Measurements from ENCODE around the gene LEO1. TPM values are rescaled to one million over a fixed set of nuclear protein-coding genes. Genes with fewer than 3 reads are reported as not detected.
"Not testable (repeated sequence)": the region's sequence is repeated elsewhere in the genome, so short reads cannot be mapped to it uniquely, and the experiment has no call there.

Gene LEO1
- total RNA-seq, 2 donors from 2014 or later, result 5.7 to 9.9 TPM

DNA sequence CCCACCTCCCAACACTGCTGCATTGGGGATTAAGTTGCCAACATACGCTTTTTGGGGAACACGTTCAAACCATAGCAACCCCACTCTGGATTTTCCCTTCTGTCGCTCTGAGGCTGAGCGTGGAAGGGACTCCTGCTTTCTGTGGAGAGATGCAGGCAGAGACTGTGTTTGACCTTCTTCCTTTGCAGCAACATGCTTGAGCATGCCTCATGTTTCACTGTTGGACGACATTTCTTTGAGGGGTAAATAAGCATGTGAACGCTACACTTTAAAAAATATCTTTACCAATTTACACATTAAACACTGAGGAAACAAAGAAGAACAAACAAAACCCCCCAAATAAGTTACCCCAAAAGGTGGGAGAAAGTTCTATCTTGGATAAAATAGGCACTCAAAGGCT is 33.2 kb upstream of the LEO1 start:
- 87 to 92% methylated on average over 6 of the region's 6 CpGs for WGBS, 2 donors
- H3K4me1 ChIP-seq, result peaks cover 6% of the 10 kb centered on the region
- TF ChIP-seq, protein P1, sequence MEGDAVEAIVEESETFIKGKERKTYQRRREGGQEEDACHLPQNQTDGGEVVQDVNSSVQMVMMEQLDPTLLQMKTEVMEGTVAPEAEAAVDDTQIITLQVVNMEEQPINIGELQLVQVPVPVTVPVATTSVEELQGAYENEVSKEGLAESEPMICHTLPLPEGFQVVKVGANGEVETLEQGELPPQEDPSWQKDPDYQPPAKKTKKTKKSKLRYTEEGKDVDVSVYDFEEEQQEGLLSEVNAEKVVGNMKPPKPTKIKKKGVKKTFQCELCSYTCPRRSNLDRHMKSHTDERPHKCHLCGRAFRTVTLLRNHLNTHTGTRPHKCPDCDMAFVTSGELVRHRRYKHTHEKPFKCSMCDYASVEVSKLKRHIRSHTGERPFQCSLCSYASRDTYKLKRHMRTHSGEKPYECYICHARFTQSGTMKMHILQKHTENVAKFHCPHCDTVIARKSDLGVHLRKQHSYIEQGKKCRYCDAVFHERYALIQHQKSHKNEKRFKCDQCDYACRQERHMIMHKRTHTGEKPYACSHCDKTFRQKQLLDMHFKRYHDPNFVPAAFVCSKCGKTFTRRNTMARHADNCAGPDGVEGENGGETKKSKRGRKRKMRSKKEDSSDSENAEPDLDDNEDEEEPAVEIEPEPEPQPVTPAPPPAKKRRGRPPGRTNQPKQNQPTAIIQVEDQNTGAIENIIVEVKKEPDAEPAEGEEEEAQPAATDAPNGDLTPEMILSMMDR (IDR thresholded peaks at IDR 0.05), result no peak
- no peak for TF ChIP-seq POLR2A (IDR thresholded peaks at IDR 0.05)
- H3K9me3 ChIP-seq, result no peaks in the 10 kb centered on the region
- no peak for ATAC-seq
- H3K4me3 ChIP-seq, result no peak overlapping the region
- DNase-seq, result no peak
- H3K27me3 ChIP-seq, result no peaks in the 10 kb centered on the region
- intact Hi-C loops (cut with DNase I), result no loop called here
- no peaks in the 10 kb centered on the region for H3K36me3 ChIP-seq (replicated peaks in 1 of 2; ENCODE audit: insufficient read depth in 1 of 2, low read depth in 2 of 2)
- no peak overlapping the region for H3K27ac ChIP-seq

DNA sequence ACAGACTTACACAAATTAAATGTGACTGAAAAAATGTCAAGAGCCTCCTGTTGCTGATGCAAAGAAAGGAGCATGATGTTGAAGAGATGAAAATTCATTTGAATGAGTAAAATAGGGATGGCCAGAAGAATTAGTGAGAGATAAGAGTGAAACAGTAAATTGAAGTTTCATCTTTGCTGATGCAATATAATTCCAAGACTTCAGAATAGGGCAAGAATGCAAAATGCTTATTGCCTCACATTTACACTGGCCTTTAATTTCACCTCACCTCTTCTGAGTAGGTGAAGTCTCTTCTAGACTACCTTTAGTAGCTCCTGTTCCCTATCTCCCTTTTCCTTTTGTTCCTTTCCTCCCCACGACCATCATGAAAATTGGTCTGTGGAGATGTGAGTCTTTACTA is 32.1 kb upstream of the LEO1 start:
- no peak for TF ChIP-seq POLR2A (IDR thresholded peaks at IDR 0.05)
- TF ChIP-seq, protein P1 (IDR thresholded peaks at IDR 0.05), result no peak
- H3K4me3 ChIP-seq, result no peak overlapping the region
- H3K36me3 ChIP-seq (replicated peaks in 1 of 2; ENCODE audit: insufficient read depth in 1 of 2, low read depth in 2 of 2), result no peaks in the 10 kb centered on the region
- WGBS, 2 donors, result 82 to 84% methylated on average over 1 of the region's 1 CpG
- DNase-seq (no peak), ATAC-seq (no peak)
- H3K9me3 ChIP-seq, result no peaks in the 10 kb centered on the region
- H3K4me1 ChIP-seq, result peaks cover 1% of the 10 kb centered on the region
- intact Hi-C loops (cut with DNase I), result no loop called here
- no peak overlapping the region for H3K27ac ChIP-seq
- H3K27me3 ChIP-seq, result no peaks in the 10 kb centered on the region

DNA sequence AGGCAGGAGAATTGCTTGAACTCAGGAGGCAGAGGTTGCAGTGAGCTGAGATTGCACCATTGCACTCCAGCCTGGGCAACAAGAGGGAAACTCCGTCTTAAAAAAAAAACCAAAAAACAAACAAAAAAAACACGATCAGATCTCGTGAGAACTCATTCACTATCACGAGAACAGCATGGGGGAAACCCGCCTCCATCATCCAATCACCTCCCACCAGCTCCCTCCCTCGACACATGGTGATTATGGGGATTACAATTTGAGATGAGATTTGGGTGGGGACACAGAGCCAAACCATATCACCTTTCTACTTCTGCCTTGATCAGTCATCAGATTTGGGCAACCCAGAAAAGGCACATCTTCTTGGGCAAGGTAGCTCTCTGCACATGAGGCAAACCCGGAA is 31.5 kb upstream of the LEO1 start:
- ATAC-seq; DNase-seq; intact Hi-C loops (cut with DNase I); H3K27me3 ChIP-seq; H3K36me3 ChIP-seq (replicated peaks in 1 of 2; ENCODE audit: insufficient read depth in 1 of 2, low read depth in 2 of 2); H3K9me3 ChIP-seq; H3K27ac ChIP-seq; H3K4me3 ChIP-seq; H3K4me1 ChIP-seq: not testable (repeated sequence)
- WGBS, 2 donors, result 74 to 84% methylated on average over 7 of the region's 7 CpGs

DNA sequence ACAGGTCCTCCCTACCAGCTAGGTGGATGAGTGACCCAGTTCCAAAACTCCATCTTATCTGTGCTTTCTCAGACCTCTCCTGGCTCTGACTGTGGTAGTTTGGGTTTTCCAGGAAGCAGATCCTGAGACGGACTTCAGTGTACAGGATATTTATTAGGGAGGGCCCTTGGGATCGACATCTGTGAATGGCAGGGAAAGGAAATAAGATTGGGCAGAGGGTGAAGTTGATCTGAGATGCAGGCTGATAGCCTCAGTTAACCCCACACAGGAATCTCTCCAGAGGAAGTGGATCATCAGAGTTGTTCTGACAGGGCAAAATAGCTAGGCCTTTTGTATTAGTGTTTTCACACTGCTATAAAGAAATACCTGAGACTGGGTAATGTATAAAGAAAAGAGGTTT is 30.8 kb upstream of the LEO1 start:
- Histone ChIP-seq H3K4me1 (no peaks in the 10 kb centered on the region), H3K36me3 (replicated peaks in 1 of 2; ENCODE audit: insufficient read depth in 1 of 2, low read depth in 2 of 2) (no peaks in the 10 kb centered on the region), H3K27ac (no peak overlapping the region), H3K27me3 (no peaks in the 10 kb centered on the region), H3K9me3 (no peaks in the 10 kb centered on the region), H3K4me3 (no peak overlapping the region)
- WGBS, 2 donors, result 71% methylated on average over 2 of the region's 2 CpGs
- DNase-seq, result no peak
- TF ChIP-seq POLR2A (IDR thresholded peaks at IDR 0.05), result no peak
- TF ChIP-seq, protein P1 (IDR thresholded peaks at IDR 0.05), result no peak
- intact Hi-C loops (cut with DNase I), result no loop called here
- no peak for ATAC-seq

DNA sequence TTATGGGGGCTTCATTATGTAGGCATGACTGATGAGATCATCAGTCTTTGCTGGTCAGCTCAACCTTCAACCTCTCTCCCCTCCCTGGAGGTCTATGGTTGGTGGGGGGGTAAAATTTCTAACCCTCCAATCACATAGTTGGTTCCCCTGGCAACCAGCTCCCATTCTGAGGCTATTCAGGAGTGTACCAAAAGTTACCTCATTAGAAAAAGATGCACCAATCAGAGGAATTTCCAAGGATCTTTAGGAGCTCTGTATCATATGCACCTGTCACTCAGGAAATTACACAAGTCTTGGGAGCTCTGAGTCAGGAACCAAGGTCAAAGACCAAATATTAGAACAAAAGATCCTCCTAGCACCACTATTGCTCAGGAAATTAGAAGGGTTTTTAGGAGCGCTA is 21.4 kb upstream of the LEO1 start:
- Histone ChIP-seq H3K4me3 (no peak overlapping the region), H3K27ac (no peak overlapping the region), H3K4me1 (no peaks in the 10 kb centered on the region), H3K27me3 (no peaks in the 10 kb centered on the region), H3K9me3 (no peaks in the 10 kb centered on the region), H3K36me3 (replicated peaks in 1 of 2; ENCODE audit: insufficient read depth in 1 of 2, low read depth in 2 of 2) (no peaks in the 10 kb centered on the region)
- no peak for DNase-seq
- TF ChIP-seq, protein P1 (IDR thresholded peaks at IDR 0.05), result no peak
- TF ChIP-seq POLR2A (IDR thresholded peaks at IDR 0.05), result no peak
- ATAC-seq, result no peak
- intact Hi-C loops (cut with DNase I), result no loop called here
- 81 to 89% methylated on average over 1 of the region's 1 CpG for WGBS, 2 donors

Measured in body of pancreas (tissue), 4 donors.